HG03520 (cell line): ENCODE results near the gene SERTAD1.
"Not testable (repeated sequence)": the region's sequence is repeated elsewhere in the genome, so short reads cannot be mapped to it uniquely, and the experiment has no call there.

Source experiments
- ATAC-seq: cut with Tn5 transposase; IDR thresholded peaks from one replicate; pipeline ENCODE4 v1.9.1; 2021; ENCODE audit warnings: mild to moderate bottlenecking, moderate library complexity; ENCODE audit not compliant: unreplicated experiment

SERTAD1 gene

DNA sequence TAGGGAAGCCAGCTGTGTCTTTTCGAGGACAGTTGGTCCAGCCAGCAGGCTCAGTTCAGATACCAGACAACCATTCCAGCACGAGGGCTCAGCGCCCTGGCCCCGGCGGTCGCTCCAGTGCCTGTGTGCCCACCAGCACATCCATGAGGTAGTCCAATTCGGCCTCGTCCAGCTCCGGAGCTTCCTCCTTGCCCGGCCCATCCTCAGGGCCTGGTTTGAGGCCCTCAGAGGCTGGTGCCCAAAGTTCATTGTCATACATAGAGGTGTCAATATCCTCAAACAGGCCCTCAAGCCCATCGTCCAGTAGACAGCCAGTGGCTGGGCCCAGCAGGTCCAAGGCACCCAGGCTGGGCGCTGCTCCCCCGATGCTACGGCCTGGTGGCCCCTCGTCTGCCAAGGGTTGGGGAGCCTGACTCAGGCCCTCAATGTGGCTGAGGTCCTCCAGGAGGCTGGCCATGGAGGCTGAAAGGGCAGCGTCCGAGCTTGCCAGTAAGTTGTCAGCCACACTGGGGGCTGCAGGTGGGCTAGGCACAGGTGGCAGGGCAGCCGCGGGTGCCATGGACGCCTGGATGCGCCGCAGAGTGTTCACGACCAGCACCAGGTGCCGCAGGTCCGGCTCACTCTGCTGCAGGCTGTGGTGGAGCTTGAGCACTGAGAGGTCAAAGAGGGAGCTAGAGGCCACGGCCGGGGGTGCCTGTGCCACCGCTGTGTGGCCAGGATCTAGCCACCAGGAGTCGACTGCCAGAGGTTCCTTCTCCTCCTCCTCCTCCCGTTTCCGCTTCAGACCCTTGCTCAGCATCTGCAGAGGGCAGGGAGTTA lies 2.8 kb downstream of the SERTAD1 start:
- no peak for ATAC-seq

DNA sequence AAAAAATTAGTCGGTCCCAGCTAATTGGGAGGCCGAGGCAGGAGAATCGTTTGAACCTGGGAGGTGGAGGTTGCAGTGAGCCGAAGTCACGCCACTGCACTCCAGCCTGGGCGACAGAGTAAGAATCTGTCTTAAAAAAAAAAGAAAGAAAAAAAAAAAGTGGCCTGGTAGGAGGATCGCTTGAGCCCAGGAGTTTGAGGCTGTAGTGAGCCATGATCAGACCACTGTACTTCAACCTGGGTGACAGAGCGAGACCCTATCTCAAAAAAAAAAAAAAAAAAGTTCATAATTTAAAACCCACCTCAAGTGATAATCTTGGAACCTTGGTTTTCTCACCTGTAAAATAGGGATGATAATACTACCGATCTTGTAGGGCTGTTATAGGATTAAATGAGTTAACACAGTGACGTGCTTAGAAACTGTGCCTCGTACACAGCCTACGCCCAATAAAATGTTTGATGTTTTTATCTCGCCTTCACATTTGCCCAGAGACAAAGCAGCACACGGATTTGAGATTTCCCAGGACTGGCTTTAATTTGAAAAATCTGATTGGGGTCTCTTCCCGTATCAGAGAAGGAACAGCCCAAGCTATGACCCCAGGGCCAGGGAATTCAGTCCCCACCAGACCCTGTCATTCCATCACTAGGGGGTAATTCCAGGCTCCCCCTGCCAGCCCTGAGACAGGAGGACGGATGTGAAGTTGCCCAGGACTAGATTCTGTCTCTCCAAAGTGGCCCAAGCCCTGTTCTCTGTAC lies 3.6 kb downstream of the SERTAD1 start:
- ATAC-seq = no peak

DNA sequence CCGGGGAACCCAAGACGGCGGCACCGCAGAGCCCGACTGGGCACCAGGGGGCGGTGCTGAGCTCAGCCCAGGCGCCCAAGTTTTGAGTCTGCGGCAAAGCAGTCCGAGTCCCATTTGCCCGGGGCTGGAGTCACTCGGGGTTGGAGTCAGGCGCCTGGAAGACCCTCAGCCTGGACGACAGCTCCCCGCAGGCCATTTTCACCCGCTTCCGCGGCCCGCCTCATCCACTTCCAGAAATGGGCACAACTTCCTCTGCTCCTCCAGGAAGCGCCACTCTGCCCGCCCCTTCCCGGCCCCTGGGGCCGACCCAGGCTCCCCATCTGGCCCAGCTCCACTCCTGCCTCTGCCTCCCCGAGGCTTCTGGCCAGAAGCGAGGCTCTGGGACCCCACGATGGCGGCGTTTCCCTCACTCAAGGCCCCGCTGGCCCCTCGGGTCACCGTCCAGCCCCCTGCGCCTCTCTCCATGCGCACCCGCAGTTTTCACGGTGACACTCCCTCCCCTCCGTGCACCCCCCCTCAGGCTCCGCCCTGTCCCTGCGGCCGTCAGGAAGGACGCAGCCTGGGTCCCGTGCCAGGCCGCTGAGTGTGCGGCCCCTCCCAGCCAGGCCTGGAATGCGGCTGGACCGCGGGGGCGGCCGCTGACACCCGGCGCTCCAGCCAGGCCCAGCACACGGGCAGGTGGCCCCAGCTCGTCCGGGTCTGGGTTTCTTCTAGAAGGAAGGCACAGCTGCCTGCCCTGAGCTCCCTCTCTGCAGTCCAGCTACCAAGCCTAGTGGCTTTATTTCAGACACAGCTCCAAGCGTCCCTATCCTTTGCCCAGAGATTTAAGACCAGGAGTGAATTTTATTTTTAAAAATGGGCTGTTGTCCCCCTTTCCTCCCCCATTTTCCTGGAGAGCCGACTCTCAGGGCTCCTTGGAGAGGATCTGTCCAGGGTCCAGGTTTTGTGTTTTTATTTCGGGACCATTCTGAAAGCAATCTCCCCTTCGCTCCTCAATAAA lies 4.7 kb downstream of the SERTAD1 start:
- peak; percentile 32 for ATAC-seq

DNA sequence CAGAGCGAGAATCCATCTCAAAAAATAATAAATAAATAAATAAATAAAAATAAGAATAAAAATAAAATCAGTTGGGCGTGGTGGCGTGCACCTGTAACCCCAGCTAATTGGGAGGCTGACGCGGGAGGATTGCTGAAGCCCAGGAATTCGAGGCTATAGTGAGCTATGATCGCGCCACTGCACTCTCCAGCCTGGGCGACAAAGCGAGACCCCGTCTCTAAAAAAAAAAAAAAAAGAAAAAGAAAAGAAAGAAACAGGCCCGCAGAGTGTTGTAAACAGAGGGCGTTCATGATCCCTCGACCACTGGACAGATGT lies 5.4 kb downstream of the SERTAD1 start:
- no peak for ATAC-seq

DNA sequence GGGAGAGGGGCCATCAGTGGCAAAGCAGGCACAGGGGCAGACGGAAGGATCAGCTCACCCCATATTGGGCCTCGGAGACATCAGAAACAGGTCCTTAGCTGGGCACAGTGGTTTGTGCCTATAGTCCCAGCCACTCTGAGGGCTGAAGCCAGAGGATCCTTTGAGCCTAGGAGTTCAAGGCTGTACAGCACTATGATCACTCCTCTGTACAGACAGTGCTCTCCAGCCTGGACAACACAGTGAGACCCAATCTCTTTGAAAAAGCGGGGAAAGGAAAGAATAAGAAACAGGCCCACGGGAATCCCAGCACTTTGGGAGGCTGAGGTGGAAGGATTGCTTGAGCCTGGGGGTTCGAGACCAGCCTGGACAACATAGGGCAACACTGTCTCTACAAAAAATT lies 6.0 kb downstream of the SERTAD1 start:
- no peak for ATAC-seq

DNA sequence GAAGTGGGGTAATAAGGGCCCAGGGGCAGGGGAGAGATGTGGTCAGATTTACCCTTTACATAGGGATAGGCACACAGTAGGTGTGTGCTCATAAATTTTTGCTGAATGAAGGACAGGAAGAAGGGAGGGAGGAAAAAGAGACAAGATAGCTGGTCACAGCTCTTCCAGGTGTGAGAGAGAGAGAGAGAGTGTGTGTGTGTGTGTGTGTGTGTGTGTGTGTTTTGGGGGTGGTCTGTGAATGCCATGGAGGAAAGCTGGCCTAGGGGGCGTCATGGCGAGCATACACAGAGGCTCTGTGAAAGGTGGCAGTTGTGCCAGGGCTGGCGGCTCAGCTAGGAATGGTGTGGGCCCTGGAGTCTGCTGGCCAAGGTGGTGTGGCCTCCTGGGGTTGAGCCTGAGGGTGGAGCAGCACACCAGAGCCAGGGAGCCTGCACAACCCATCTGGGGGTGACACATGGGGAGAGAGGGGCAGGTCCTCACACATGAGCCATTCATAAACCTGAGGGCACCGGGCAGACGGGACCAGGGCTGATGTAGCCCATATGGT lies 6.7 kb downstream of the SERTAD1 start:
- ATAC-seq = no peak

DNA sequence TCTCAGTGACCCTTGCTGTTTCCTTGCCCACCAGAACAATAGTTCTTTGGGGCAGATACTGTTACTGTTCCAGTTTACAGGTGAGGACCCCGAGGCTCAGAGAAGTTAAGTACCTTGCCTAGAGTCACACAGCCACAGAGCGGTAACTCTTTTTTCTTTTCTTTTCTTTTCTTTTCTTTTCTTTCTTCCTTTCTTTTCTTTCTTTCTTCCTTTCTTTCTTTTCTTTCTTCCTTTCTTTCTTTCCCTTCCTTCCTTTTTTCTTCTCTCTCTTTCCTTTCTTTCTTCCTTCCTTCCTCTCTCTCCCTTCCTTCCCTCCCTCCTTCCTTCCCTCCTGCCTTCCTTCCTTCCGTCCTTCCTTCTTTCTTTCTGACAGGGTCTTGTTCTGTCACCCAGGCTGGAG lies 7.8 kb downstream of the SERTAD1 start:
- no peak for ATAC-seq

DNA sequence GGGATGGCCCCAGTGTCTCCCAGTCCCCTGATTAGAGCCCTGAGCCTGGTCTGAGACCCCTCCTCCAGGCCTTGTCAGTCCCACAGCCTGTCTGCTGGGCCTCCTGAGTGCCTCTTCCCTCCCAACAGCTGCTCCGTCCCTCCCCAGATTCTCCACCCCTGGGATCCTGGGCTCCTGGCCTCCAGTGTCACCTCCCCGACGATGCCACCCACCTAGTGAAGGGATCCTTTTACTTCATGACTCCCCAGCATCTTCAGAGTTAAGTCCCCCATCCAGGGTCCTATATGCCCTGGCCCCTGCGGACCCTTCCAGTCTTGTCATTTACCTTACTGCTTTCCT lies 8.2 kb downstream of the SERTAD1 start:
- ATAC-seq = no peak

DNA sequence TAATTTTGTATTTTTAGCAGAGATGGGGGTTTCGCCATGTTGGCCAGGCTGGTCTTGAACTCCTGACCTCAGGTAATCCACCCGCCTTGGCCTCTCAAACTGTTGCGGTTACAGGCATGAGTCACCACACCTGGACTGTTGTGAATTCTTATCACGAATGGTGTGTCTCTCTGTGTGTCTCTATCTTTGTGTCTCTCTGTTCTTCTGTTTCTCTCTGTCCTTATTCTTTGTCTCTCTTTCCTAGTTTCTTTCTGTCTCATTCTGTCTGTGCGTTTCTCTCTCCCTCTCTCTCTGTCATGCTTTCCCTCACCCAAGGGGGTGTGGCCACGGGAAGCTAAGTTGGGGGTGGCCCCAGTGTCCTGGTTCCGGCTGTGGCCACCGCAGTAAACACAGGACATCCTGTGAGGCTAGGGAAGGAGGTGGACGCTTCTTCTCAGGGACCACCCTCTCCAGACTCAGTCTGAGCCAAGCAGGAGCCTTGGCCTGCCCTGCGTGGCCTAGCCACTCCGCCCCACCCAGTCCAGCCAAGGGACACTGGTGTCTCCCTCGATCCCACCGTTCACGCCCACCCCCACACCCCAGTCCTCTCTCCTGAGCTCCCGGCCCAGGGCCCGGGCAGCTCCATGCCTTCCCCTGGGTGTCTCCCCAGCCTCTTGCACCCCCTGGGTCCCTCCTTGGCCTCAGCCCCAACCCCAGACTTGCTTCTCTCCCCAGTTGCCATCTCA lies 8.7 kb downstream of the SERTAD1 start:
- no peak for ATAC-seq

DNA sequence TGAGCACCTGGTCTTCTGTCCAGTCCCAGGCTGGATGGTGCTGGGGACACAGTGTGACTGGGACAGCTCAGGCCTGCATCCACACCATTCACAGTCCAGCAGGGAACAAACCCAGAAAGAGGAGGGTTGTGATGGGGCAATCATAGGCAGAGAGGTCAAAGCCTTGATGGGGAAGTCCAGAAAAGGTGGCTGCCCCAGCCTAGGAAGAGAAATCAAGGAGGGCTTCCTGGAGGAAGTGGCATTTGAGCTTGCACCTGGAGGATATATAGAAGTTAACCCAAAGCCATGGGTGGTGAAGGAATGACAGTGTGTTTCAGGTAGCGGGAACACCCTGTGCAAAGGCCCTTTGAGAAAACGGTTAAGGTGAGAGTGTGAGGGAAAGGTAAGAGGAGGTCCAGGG lies 10.0 kb downstream of the SERTAD1 start:
- ATAC-seq = no peak

DNA sequence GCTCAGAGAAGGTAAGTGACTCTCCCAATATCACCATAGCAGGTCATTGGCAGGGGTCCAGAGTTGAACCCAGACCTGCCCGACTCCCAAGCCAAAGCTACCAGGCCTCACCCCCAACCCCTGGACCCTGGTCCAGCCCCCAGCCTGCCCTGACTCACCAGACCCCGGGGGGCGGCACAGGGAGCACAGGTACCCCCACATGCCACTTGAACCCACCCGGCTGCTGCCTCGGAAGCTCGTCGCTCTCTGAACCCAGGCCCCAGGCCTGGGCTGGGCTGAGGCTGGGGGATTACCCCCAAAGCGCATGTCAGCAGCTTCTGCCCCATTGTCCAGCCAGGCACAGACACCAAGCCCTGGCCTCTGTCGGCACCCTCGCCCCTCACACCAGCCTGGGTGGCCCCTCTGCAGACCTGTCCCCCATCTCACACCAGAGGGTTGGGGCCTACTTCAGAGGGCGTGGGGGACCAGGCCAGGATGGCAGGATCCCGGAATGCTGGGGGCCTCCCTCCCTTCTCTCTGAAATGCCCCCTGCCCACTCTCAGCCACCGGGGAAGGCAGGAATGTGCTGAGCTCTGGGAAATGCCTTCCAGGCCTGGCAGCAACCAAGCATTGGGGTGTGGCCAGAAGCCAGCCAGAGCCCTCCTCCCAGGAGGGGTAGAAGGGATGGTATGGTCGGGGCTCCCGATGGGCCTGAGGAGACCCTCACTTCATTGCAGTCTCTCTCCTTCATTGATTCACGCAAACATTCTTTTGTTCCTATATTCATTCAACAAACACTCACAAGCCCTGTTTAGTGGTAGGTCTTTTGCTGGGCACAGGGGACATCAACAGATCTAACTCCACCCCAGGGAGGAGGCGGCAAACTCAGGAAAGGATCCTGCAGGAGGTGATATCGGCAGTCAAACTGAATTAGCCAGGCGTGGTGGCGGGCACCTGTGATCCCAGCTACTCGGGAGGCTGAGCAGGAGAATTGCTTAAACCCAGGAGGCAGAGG lies 11.0 kb downstream of the SERTAD1 start:
- no peak for ATAC-seq

DNA sequence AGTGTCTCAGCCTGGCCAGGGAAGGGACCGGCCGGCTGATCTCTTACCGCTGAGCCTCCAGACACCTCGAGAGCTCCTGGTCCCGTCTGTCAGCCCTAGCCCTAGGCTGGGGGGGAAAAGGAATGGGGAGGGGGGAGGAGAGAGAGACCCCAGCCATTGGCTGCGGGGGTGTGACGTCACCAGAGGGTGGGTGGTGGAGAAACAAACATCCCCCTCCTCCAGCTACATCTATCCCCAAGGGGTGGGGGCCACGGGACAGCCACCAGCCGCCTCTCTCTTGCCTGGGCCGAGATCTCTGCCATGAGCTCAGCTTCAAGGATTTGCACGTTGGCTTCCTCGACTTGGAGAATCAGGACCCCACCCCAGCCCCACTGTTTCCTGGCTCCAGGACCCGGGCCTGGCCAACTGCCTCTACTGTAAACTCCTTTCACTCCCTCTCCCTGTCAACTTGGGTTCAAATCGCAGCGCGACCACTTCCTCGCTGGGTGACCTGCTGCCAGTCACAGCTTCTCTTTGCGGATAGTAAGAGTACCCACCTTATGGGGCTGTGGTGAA lies 12.4 kb downstream of the SERTAD1 start, which contains the start of gene PRX:
Gene PRX (minus strand): TSS at position 88 of the 555 bp plus-strand sequence. CDS start 5,446 bp downstream, outside the sequence.
- no peak for ATAC-seq

DNA sequence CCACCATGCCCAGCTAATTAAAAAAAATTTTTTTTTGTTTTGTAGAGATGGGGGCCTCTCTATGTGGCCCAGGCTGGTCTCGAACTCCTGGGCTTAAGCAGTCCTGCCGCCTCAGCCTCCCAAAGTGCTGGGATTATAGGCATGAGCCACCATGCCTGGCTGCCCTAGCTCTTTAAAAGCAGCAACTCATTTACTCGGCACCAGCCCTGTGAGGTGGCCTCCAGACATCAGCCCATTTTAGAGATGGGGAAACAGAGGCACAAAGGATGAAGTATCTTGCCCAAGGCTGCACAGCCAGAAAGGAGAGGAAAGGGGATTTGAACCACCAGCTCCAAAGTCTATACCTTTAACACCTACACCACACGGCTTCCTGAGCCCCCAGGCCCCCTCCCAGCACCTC lies 12.9 kb downstream of the SERTAD1 start:
- ATAC-seq = no peak

DNA sequence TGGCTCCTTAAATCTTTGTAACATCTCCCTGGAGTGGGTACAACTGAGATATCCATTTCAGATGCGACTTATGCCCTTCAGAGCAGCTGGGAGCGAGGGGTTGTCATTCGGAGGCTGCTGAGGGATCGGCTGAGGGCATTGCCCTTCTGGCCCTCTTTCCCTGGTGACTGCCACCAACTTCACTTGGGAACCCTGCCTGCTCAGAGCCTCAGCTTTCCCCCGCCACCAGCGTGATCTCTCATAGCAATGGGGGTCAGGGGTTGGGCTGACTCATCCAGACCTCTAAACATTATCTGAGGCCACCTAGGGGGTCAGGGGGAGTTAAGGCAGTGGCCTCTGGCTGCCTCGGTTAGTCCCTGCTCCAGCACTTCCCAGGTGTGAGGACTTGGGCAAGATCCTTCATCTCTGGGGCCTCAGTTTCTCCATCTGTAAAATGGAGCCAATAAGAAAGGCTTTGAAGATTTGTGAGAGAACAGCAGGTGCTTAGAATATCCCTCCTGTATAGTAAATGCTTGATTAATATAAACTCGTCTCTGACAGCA lies 13.8 kb downstream of the SERTAD1 start:
- no peak for ATAC-seq

DNA sequence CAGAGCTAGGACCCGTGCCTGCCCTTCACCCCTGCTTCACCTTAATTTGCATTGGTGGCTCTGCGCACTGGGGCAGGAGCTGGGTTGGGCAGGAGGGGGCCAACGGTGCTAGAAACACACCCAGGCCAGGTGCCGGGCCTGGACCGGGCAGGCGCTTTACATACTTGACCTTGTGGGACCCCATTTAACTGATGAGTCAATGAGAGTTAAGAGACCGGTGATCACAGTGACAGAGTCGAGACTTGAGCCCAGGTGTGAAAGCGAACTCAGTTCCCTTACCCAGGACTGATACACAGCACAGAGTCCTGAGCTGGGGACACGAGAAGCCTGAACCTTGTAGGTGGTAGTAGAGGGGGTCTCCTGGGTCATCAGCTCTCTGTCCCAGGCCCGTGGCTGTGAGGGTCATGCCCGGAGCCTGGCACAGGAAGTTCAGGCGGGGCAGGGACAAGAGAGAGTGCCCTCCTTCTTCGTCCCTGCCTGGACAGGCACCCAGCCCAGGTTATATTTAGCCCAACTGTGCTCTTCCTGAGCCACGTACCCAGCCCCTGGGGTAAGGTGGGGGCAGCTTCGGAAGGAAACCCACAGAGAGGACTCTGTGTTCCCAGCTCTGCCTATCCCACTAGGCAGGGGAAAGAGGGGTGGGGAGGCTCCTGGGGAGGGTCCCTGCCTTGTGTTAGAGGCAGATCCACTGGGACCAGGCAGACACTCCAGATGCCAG lies 14.5 kb downstream of the SERTAD1 start:
- no peak for ATAC-seq

DNA sequence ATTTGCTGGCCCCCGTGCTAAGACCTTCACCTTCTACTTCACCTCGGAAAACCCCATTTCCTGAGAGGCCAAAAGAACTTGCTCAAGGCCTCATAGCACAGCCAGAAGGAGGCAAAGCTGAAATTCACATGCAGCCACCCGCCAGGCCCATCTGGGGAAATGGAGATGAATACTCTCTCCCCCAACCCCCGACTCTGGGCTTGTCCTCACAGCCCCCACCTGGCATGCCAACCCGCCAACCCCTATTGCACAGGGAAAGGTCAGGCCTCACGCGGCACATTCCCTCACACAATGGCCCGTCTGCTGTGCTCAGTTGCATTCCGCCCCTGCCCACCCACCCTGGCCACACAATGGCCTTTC lies 15.8 kb downstream of the SERTAD1 start:
- ATAC-seq = no peak

DNA sequence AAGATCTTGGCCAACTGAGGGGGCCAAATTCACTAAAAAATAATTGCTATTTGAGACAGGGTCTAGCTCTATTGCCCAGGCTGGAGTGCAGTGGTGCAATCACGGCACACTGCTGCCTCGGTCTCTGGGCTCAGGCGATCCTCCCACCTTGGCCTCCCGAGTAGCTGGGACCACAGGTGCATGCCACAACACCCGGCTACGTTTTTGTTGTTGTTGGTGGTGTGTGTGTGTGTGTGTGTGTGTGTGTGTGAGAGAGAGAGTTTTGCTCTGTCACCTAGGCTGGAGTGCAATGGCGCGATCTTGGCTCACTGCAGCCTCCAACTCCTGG lies 17.2 kb downstream of the SERTAD1 start:
- not testable (repeated sequence) for ATAC-seq
